Tibial artery (tissue), 4 donors: ENCODE data around the gene PUS7.
"Not testable (repeated sequence)": the region's sequence is repeated elsewhere in the genome, so short reads cannot be mapped to it uniquely, and the experiment has no call there.

Experiments
- DNase-seq, 2 donors: peaks; one replicate each; pipeline ENCODE4 v3.0.0-alpha.2; 2019
- H3K27ac ChIP-seq, 2 donors: fragments of 200-600 bp; sonication (generic) in 1 of 2; 1 replicate in 1 of 2; 2 replicates in 1 of 2; pipeline ENCODE4 v1.5.1; 2018 to 2019; ENCODE audit warnings: mild to moderate bottlenecking in 1 of 2
- H3K27me3 ChIP-seq, 2 donors: fragments of 200-600 bp; sonication (generic) in 1 of 2; one replicate each; pipeline versions ENCODE4 v1.5.1 to v1.6.0; 2016 to 2019
- H3K36me3 ChIP-seq, 3 donors: fragments of 200-600 bp; sonication (generic) in 2 of 3; one replicate each; pipeline ENCODE4 v1.5.1; 2016 to 2019; ENCODE audit warnings: mild to moderate bottlenecking in 2 of 3
- H3K4me1 ChIP-seq, 4 donors: fragments of 200-600 bp; sonication (generic) in 2 of 4; 1 replicate in 3 of 4; 2 replicates in 1 of 4; pipeline ENCODE4 v1.5.1; 2016 to 2019
- H3K4me3 ChIP-seq, 2 donors: fragments of 200-600 bp; sonication (generic) in 1 of 2; 1 replicate in 1 of 2; 2 replicates in 1 of 2; pipeline ENCODE4 v1.5.1; 2018 to 2019; ENCODE audit warnings: mild to moderate bottlenecking in 2 of 2
- H3K9me3 ChIP-seq, 3 donors: fragments of 200-600 bp; sonication (generic) in 1 of 3; one replicate each; pipeline ENCODE4 v1.5.1; 2016 to 2019
- CTCF ChIP-seq, 2 experiments: fragments of 200-600 bp in 1 of 2; fragments of 450-650 bp in 1 of 2; IDR thresholded peaks; one replicate each; pipeline ENCODE4 v1.5.1; 2017 to 2019; ENCODE audit warnings: antibody characterized with exemption in 2 of 2, mild to moderate bottlenecking in 1 of 2, moderate library complexity in 1 of 2
- intact Hi-C: fragments of 100-400 bp; cut with DNase I; formaldehyde crosslinking; loops from one replicate; pipeline ENCODE4 v1.15.0; 2023; ENCODE audit warnings: low total_unique reads

PUS7 gene

GRCh38 chr7:105452085-105452484 is 70.0 kb downstream of the PUS7 start:
- DNase-seq = no peak
- no peak overlapping the region for H3K4me3 ChIP-seq
- TF ChIP-seq CTCF (IDR thresholded peaks at IDR 0.05) = no peak
- intact Hi-C loops = no loop called here
- H3K9me3 ChIP-seq = no peaks in the 10 kb centered on the region
- H3K27me3 ChIP-seq = no peaks in the 10 kb centered on the region
- peaks cover 3% of the 10 kb centered on the region in 3 donors for H3K36me3 ChIP-seq
- H3K4me1 ChIP-seq = no peaks in the 10 kb centered on the region
- H3K27ac ChIP-seq = no peak overlapping the region

GRCh38 chr7:105450870-105451269 is 71.2 kb downstream of the PUS7 start:
- H3K4me3 ChIP-seq, H3K9me3 ChIP-seq, H3K27ac ChIP-seq, H3K4me1 ChIP-seq, H3K27me3 ChIP-seq, intact Hi-C loops, DNase-seq, H3K36me3 ChIP-seq: not testable (repeated sequence)

GRCh38 chr7:105450177-105450861 is 71.8 kb downstream of the PUS7 start:
- no peak for DNase-seq
- Histone ChIP-seq H3K27ac (no peak overlapping the region), H3K4me3 (no peak overlapping the region), H3K9me3 (no peaks in the 10 kb centered on the region), H3K27me3 (no peaks in the 10 kb centered on the region), H3K4me1 (no peaks in the 10 kb centered on the region), H3K36me3 (no peaks in the 10 kb centered on the region)
- TF ChIP-seq CTCF (IDR thresholded peaks at IDR 0.05) = no peak
- intact Hi-C loops = no loop called here

GRCh38 chr7:105448181-105448580 is 73.9 kb downstream of the PUS7 start:
- DNase-seq = no peak
- Histone ChIP-seq H3K27ac (no peak overlapping the region), H3K4me3 (no peak overlapping the region), H3K36me3 (no peaks in the 10 kb centered on the region), H3K9me3 (no peaks in the 10 kb centered on the region), H3K4me1 (no peaks in the 10 kb centered on the region), H3K27me3 (no peaks in the 10 kb centered on the region)
- intact Hi-C loops = no loop called here
- TF ChIP-seq CTCF (IDR thresholded peaks at IDR 0.05) = no peak

GRCh38 chr7:105444342-105444987 is 77.6 kb downstream of the PUS7 start:
- H3K4me3 ChIP-seq = no peak overlapping the region
- H3K36me3 ChIP-seq = no peaks in the 10 kb centered on the region
- H3K27me3 ChIP-seq = no peaks in the 10 kb centered on the region
- no peak overlapping the region for H3K27ac ChIP-seq
- TF ChIP-seq CTCF (IDR thresholded peaks at IDR 0.05) = no peak
- DNase-seq = no peak
- intact Hi-C loops = no loop called here
- no peaks in the 10 kb centered on the region for H3K4me1 ChIP-seq
- H3K9me3 ChIP-seq = no peaks in the 10 kb centered on the region

- H3K27ac ChIP-seq, H3K4me3 ChIP-seq, H3K36me3 ChIP-seq, H3K27me3 ChIP-seq, intact Hi-C loops, DNase-seq, H3K9me3 ChIP-seq, H3K4me1 ChIP-seq: not testable (repeated sequence)
Observed at GRCh38 chr7:105442214-105442613, 79.9 kb downstream of the PUS7 start.
